ENCODE results near the gene SIK3. TPM values are rescaled to one million over a fixed set of nuclear protein-coding genes. Genes with fewer than 3 reads are reported as not detected.

The SIK3 gene
- total RNA-seq, 1 donor from 2014 or later, result 40.0 TPM

GRCh38 chr11:117110294-117110950 lies 12.2 kb upstream of the SIK3 start:
- intact Hi-C loops (cut with micrococcal nuclease), result no loop called here

GRCh38 chr11:117107701-117108590 lies 9.7 kb upstream of the SIK3 start:
- intact Hi-C loops (cut with micrococcal nuclease), result loop anchor here (2.0 kb wide), 1 partner anchor 37 kb away; the partner anchor contains the start of gene PAFAH1B2

GRCh38 chr11:117100556-117100955 lies 2.3 kb upstream of the SIK3 start:
- intact Hi-C loops (cut with micrococcal nuclease), result no loop called here

- intact Hi-C loops (cut with micrococcal nuclease), result loop anchor here (2.0 to 5.0 kb wide), 2 partner anchors 45 to 228 kb away; partner anchors contain the start of genes CEP164 and PAFAH1B2
These were observed 1.5 kb upstream of the SIK3 start for GRCh38 chr11:117099696-117100095.

GRCh38 chr11:117097389-117098268 lies 599 bp downstream of the SIK3 start:
- intact Hi-C loops (cut with micrococcal nuclease), result loop anchor here (1.0 to 5.0 kb wide), 9 partner anchors 47 to 324 kb away; partner anchors contain the start of genes CEP164, PAFAH1B2 and ZPR1

GRCh38 chr11:117097014-117097388 lies 1.2 kb downstream of the SIK3 start:
- intact Hi-C loops (cut with micrococcal nuclease), result loop anchor here (1.0 to 5.0 kb wide), 5 partner anchors 70 to 230 kb away; partner anchors contain the start of gene CEP164

GRCh38 chr11:117096201-117096991 lies 1.8 kb downstream of the SIK3 start:
- intact Hi-C loops (cut with micrococcal nuclease), result loop anchor here (1.0 to 5.0 kb wide), 5 partner anchors 33 to 231 kb away; partner anchors contain the start of gene CEP164

GRCh38 chr11:117095284-117096161 lies 2.7 kb downstream of the SIK3 start:
- intact Hi-C loops (cut with micrococcal nuclease), result loop anchor here (1.0 to 5.0 kb wide), 5 partner anchors 32 to 232 kb away; partner anchors contain the start of gene CEP164

- intact Hi-C loops (cut with micrococcal nuclease), result loop anchor here (5.0 kb wide), 1 partner anchor 233 kb away; the partner anchor contains the start of gene CEP164
These were observed 3.5 kb downstream of the SIK3 start for GRCh38 chr11:117094776-117095175.

- intact Hi-C loops (cut with micrococcal nuclease), result loop anchor here (1.0 kb wide), 1 partner anchor 15 kb away; no protein-coding TSS in a partner anchor
These were observed 5.2 kb downstream of the SIK3 start for GRCh38 chr11:117092951-117093590.

GRCh38 chr11:117091753-117092477 lies 6.3 kb downstream of the SIK3 start:
- intact Hi-C loops (cut with micrococcal nuclease), result no loop called here

GRCh38 chr11:117090111-117090706 lies 8.0 kb downstream of the SIK3 start:
- intact Hi-C loops (cut with micrococcal nuclease), result no loop called here

GRCh38 chr11:117089685-117090084 lies 8.5 kb downstream of the SIK3 start:
- intact Hi-C loops (cut with micrococcal nuclease), result no loop called here

- intact Hi-C loops (cut with micrococcal nuclease), result no loop called here
These were observed 10.8 kb downstream of the SIK3 start for GRCh38 chr11:117087446-117087845.

- intact Hi-C loops (cut with micrococcal nuclease), result no loop called here
These were observed 13.2 kb downstream of the SIK3 start for GRCh38 chr11:117084992-117085391.

GRCh38 chr11:117083011-117083935 lies 15.0 kb downstream of the SIK3 start:
- intact Hi-C loops (cut with micrococcal nuclease), result no loop called here

Data from T-helper 1 cell treated with Interleukin-12 subunit alpha and Interleukin-12 subunit beta and Interleukin-4 antibody, amounts not matched to agents 30 ng/mL and 1 ng/mL, for 36 hours (primary cell).